Caki2 (cell line): ENCODE results near the gene TULP3. TPM values are rescaled to one million over a fixed set of nuclear protein-coding genes. Genes with fewer than 3 reads are reported as not detected.

Source experiments
- DNase-seq: peaks from one replicate; pipeline ENCODE4 v3.0.0-alpha.2; 2015; ENCODE audit warnings: low read depth
- in situ Hi-C: cut with HindIII; loops from 2 replicates; pipeline ENCODE4 v1.10.0; 2016; ENCODE audit warnings: low sequenced_read_pairs, low pct_unique_long_range_greater_than_20kb, mixed read lengths
- total RNA-seq: library from RNA; depleted of rRNA; stranded (reverse); fragments of >200 nt; shearing (Covaris generic); gene quantifications from 2 replicates; pipeline ENCODE4 v1.2.3, GENCODE V29; 2014; ENCODE audit warnings: low replicate concordance

Gene TULP3
- total RNA-seq, 1 experiment from 2014 or later: 57.9 TPM

DNA sequence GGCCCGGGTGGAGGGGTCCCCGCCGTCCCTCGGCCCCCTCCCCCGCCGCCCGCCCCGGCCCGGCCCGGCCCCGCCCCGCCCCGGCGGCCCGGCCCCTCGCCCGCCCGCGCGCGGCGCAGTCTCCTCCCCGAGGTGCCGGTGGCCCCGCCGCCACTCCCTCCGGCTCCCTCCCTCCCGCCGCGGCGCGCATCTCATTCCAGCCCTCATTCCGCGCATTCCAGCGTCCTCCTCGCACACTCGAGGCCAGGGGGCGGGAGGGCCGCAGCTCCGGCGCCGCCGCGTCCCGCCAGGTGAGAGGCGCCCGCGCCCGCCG, 68.5 kb downstream of the TULP3 start, which contains the start of gene TEAD4:
TEAD4 (plus strand) TSS at position 206 of the 313 bp plus-strand sequence.
- peak; percentile 81 for DNase-seq
- in situ Hi-C loops: no loop called here

DNA sequence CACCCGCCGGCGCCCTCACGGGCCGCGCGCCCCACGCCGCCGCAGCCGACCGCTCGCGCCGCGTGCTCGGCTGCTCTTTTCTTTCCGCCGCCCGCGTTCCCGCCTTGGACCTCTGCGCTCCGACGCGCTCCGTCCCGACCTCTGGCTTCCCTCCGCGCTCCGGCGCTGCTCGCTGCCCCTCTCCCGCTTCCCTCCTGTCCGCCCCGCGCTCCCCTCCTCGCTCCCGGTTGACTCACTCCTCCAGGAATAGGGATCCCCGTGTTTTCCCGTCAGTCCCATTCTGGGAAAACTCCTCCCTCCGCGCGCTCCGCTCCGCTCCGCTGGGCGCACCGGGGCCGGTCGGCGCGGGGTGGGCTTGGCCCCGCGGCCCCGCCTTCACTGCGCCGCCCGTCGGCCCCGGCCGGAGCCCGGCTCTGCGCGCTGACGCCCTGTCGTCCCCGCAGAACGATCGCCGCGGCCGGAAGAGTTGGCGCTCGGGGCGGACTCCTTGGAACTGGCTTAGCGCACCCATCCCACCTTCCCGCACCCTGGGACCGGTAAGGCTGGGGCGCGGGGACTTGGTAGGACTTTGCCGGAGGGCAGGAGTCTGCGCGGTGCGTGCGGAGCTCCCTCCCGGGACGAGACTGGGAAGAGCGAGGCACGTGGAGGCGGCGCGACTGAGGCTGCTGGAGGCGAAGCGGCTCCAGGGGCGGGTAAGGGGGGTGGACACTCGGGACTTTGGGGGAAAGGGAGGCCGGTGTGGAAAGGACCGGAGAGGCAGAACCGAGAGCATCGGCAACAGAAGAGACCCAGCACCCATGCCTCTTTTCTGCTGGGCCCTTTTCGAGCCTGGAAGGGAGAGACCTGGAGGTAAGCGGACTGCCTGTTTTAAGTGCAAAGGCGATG, 69.1 kb downstream of the TULP3 start:
- in situ Hi-C loops: no loop called here
- DNase-seq: peak; percentile 73

DNA sequence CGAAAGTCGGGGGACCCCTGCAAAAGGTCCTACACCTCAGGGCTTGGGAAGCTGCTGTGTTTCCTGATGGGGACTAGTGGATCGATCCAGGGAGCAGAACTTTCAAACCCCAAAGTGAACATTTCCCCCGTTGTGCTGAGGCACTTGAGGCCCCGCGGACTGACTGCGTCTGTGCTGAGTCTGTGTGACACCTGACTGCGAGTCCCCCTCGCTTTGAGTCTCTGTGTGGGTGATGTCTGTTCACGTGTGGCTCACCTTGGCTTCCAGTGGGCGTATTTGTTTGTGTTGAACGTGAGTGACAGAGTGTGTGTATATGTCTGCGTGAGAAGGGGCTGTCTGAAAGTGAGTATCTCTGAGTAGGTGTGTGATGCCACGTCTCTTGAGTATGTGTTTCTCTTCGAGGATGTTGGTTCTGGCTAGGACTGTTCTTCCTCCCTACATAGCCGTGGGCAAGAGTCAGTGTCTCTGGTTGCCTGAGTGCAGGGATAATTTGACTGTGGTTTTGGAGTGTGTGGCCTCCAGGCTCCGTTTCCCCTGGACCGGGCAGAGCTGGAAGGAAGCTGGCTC, 69.8 kb downstream of the TULP3 start:
- in situ Hi-C loops: no loop called here
- peak; percentile 29 for DNase-seq

DNA sequence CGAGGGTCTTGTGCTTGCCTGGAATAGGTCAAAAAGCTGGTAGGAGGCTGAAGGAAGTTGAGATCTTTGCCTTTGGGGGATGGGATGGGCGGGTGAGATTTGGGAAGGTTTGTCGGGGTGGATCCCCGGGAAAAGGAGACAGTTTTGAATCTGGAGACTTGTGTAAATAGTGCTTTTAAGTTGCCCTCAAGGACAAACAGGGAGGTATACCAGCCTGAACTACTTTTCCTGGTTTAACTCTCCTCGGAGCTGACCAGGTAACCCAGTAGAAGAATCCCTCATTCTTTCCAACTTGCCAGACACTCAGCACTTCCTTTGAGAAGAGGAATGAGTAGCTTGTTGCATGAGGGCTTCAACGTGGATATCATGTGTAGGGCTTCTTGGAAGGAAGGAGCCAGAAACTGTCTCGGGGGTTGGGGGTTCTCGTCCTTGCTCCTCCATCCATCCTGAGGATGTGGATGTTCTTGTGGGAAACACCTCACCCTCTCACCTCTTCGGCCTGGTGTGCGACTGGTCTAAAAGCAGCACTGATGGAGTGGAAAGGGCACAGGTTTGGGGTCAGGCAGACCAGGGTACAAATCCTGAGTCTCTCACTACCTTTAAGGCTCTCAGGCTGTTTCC, 70.4 kb downstream of the TULP3 start:
- no peak for DNase-seq
- in situ Hi-C loops: no loop called here

DNA sequence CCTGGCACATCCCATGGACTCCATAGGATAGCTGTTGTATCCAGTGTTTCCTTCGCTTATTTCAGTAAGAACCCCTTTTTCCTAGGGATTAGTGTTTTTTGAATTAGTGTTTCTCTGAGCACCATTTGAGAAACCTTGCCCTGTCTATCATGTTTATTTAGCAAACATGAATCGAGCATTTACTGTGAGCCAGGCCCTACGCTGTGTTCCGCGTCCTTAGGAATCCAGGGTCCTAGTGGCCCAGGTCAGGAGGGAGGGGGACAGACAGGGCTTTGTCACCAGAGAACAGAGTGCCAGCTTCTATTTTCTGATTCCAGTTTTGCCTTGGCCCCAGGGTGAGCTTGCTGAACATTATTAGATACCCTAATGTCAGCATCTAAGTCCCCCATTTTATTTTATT, 71.0 kb downstream of the TULP3 start:
- in situ Hi-C loops: no loop called here
- no peak for DNase-seq

DNA sequence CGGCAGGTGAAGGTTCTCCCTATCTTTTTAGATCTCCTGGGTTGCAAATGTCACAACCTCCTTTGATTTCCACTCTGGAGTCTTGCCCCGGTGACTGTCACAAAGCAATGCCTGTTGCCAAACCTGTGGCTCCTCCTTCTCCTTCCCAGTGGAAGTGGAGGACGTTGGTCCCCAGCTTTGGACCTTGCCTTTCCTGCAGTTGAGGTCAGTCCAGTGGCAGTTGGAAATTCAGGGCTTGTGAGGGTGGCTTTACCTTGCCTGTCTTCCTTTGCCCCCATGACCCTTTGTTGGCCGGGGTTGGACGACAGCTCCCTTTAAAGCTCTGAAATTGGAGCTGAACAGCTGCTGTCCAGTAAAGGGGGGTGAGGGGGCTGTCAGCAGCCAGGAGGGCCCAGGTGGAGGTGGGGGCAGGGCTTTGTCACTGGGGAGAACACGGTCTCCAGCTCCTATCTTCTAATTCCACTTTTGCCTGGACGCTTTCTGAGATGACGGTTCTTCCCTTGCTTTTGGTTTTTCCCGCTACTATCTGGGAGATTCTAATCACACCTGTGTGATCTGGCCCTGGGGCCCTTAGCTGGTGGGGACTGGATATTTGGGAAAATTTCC, 72.6 kb downstream of the TULP3 start:
- in situ Hi-C loops: no loop called here
- no peak for DNase-seq

DNA sequence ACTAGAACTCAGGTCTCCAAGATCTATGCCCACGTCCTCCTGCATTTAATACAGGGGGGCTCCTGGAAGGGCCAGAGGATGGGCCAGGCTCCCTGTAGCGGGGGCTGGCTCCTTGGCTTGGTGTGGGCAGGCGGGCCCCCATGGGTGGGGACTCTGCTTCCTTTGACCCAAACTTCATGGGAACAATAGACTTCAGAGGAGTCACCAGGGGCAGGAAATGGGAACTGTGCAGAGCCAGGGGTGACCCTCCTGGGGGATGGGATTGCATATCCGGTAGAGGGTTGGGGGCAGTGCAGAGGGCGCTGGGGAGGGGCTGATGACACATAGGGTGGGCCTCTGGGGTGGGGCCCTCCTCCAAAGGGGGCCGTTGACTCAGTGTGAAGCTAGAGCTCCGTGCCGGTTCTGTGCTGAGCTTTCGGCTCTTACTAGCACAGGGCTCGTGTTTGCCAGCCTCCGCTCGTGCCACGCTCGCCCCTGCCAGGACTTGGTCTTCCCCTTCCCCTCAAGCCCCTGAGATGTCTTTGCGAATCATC, 73.1 kb downstream of the TULP3 start:
- in situ Hi-C loops: no loop called here
- DNase-seq: no peak

DNA sequence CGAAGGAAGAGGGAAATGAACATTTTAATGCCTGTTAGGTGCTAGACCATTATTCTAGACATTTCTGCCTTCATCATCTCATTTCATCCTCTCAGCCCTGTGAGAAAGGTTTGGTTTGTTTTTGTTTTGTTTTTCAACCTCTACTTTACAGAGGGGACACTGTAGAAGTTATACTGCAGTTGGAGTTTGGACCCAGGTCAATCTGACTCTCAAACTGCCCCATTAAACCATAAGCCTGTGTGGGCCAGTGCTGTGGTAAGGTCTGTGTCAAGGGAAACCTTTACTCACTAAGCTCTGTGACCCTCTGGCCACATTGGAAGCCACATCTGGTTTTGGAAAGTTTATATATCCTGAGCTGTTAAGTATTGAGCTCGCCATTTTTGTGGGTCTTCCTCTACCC, 77.0 kb downstream of the TULP3 start:
- in situ Hi-C loops: no loop called here
- DNase-seq: no peak

DNA sequence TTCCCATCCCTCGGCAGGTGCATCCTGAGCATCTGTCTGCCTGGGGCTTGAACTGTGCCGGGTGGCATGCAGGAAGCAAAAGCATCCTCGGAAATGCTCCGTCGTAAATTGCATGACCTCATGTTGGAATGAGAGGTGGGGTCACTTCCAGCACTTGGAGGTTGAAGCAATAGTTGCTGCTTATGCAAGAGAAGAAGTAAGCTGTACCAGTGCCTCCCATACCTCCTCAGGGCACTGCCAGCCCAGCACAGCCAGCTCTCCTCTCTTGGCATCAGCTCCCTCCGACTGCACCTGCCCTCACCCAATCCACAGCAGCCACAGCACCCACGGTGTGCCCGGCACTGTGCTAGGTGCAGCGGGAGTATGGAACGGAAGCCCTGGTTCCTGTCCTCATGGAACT, 80.1 kb downstream of the TULP3 start:
- DNase-seq: no peak
- in situ Hi-C loops: no loop called here

DNA sequence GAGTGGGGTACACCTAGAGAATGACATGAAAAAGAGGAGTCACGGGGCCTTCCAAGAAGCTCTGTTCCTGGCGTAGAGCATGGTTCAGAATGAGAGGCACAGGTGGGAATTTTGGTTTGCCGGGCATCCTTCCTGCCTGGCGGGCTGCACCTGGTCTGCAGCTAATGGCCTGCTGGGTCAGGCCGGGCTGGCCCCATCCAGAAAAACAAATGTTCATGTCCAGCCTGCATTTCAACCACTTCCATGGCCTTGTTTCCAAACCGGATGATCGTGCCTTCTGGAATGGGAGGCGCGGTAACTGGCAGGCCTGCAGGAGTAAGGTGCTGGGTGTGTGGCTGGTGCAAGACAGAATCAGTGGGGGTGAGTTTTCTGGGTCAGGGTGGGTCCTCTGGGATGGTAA, 82.9 kb downstream of the TULP3 start:
- in situ Hi-C loops: no loop called here

DNA sequence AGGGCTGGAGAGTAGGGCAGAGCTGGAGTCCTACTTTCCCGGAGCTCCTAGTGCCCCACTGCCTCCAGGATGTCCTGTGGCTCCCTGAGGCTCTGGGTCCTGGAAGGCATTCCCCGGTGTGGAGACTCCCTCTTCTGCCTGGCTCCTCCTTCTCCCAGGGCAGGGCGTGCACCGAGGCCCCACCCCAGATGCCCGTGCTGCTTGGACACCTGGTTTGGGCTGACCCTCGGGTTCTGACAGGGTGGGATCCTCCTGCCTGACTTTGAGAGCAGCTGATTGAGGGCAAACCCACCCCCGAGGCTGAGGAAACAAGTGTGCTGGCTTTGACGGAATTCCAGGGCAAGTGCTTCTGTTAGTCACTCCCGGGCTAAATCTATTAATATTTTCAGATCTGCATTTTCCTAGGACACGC, 83.9 kb downstream of the TULP3 start:
- in situ Hi-C loops: no loop called here

More for the DNA sequence above, 82.9 kb downstream of the TULP3 start:
- DNase-seq: no peak

DNA sequence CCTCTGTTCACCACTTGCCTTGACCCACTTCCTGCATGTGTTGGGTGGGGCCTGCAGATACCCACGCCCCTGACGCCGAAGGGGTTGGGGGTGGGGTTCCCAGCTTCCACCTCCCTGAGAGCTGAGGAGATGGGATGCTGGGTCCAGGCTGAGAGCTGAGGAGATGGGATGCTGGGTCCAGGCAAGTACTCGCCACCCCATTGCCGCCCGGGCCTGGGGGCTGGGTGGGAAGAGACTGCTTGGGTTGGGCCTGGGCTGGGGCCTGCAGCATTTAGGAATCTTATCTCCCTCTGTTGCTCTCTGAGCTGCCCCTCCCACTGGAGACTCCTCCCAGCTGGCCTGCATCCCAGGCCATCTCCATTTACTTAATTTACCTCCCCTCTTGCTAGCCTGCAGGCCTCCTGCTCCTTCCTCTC, 85.9 kb downstream of the TULP3 start:
- no peak for DNase-seq
- in situ Hi-C loops: no loop called here

More for the DNA sequence above, 83.9 kb downstream of the TULP3 start:
- DNase-seq: no peak

DNA sequence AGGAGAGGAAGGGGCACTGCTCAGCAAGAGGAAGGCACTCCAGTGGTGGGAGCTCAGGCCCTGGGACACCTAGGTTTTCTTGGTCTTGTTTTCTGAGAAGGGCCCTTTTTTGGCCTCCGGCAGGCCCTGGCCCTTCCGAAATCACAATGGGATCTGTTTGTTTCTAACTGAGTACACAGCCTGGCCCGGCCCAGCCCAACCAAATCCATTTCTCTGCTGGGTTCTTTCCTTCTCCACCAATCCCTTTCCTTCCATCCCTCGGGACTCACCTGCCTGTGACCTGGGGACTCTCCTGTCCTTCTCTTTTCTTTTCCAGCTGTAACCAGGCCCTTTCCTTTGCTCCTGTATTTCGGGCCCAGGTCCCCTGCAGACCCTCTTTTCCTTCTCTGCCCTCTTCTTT, 87.1 kb downstream of the TULP3 start:
- in situ Hi-C loops: no loop called here
- DNase-seq: no peak

DNA sequence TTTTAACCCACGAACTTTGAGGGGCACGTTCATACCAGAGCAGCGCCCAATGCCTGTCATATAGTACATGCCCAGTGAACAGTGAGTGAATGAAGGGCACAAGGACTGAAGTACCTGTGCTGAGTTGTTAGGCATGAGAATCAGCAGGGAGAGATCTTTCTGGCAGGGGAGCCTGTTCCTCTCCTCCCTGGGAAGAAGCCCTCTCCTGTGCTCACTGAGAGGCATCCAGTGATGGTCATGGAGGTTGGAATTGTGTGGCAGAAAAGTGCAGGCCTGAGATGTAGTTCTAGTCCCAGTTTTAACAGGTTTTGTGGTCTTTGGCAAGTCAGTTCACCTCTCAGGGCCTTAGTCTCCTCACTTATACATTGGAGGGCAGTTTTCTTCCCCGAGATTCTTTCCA, 89.1 kb downstream of the TULP3 start:
- in situ Hi-C loops: no loop called here
- no peak for DNase-seq

DNA sequence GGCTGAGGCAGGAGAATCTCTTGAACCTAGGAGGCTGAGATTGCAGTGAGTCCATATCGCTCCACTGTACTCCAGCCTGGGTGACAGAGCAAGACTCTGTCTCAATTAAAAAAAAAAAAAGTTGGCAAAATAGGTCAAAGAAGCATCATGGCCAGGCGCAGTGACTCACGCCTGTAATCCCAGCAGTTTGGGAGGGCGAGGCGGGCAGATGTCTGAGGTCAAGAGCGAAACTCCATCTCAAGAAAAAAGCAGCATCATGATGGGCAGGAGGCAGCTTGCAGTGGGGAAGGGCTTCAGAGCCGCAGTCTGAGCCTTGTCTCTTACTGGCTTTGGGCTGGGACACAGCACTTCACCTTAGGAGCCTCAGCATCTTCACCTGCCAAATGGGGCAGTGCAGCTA, 89.9 kb downstream of the TULP3 start:
- in situ Hi-C loops: no loop called here
- no peak for DNase-seq

DNA sequence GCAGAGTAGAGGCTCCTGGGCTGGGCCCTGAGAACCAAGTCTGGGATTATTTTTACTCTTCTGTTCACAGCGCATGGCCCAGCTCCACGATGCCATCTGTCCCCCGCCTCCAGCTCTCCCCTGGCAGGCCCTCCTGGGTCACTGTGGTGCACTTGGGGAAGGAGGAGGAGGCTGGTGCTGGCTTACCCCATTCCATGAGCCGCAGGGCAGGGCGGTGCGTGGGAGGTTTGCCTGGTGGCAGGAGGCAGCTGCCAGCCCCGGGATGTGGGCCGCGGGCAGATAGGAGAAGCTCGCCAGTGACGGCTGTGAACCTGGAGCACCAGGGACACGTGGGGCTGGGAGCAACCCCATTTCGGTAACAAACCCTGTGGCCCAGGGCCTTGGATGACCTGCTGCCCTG, 91.7 kb downstream of the TULP3 start:
- DNase-seq: no peak
- in situ Hi-C loops: no loop called here

DNA sequence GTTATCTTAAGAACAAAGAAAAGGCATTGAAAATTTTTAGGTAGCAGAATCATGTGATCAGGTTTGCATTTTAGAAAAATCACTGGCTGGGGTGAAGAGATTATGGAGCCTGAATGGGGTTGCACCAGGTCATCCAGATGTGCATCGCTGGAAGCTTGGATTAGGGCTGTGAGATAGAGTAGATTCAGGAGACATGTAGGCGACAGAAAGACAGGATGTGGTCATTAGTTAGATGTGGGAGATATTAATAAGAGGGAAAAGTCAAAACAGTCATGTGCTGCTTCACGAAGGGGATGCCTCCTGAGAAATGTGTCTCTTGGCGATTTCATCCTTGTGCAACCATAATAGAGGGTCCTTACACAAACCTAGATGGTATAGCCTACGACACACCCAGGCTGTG, 93.6 kb downstream of the TULP3 start:
- no peak for DNase-seq
- in situ Hi-C loops: no loop called here

DNA sequence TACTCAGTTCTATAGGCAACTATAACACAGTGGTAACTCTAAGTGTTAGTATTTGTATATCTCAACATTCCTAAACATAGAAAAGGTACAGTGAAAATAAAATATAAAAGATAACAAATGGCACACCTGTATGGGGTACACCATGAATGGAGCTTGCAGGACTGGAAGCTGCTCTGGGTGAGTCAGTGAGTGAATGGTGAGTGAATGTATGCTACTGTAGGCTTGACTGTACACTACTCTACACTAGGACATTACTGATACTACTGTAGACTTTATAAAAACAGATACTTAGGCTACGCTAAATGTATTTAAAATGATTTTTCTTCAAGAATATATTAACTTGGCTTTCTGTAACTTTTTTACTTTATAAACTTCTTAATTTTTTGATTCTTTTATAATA, 94.0 kb downstream of the TULP3 start:
- in situ Hi-C loops: no loop called here
- no peak for DNase-seq

DNA sequence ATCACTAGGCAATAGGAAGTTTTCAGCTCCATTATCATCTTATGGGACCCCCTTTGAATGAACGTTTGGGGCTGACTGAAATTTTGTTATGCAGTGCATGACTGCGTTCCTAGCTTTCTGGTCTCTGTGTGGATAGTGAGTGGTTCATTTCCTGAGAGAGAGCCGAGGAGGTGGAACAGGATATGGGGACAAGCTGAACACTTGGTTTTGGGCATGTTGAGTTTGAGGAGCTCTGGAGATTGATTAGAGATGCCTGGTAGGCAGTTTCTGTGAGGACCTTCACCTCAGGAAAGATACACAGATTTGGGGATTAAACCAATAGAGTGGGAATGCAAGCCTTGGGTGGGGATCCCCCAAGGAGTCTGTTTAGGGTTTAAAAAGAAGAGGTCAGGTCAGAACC, 96.2 kb downstream of the TULP3 start:
- in situ Hi-C loops: no loop called here
- no peak for DNase-seq
